Caki2 (cell line): ENCODE measurements around the gene TTLL11. TPM values are rescaled to one million over a fixed set of nuclear protein-coding genes. Genes with fewer than 3 reads are reported as not detected.

Experiments
- DNase-seq: peaks from one replicate; pipeline ENCODE4 v3.0.0-alpha.2; 2015; ENCODE audit warnings: low read depth
- in situ Hi-C: cut with HindIII; loops from 2 replicates; pipeline ENCODE4 v1.10.0; 2016; ENCODE audit warnings: low sequenced_read_pairs, low pct_unique_long_range_greater_than_20kb, mixed read lengths
- total RNA-seq: library from RNA; depleted of rRNA; stranded (reverse); fragments of >200 nt; shearing (Covaris generic); gene quantifications from 2 replicates; pipeline ENCODE4 v1.2.3, GENCODE V29; 2014; ENCODE audit warnings: low replicate concordance

Gene TTLL11
- total RNA-seq, 1 experiment from 2014 or later: 1.7 TPM

GRCh38 chr9:121849554-121849953 is 243.6 kb downstream of the TTLL11 start:
- in situ Hi-C loops: no loop called here
- no peak for DNase-seq

GRCh38 chr9:121844562-121844961 is 248.5 kb downstream of the TTLL11 start:
- DNase-seq: no peak
- in situ Hi-C loops: no loop called here

GRCh38 chr9:121844098-121844497 is 249.0 kb downstream of the TTLL11 start:
- in situ Hi-C loops: no loop called here
- DNase-seq: no peak

- DNase-seq: no peak
- in situ Hi-C loops: no loop called here
These were observed 250.5 kb downstream of the TTLL11 start for GRCh38 chr9:121842612-121842978.

- no peak for DNase-seq
- in situ Hi-C loops: no loop called here
These were observed 251.1 kb downstream of the TTLL11 start for GRCh38 chr9:121841771-121842611.

GRCh38 chr9:121840838-121841760 is 252.0 kb downstream of the TTLL11 start:
- DNase-seq: no peak
- in situ Hi-C loops: no loop called here

- in situ Hi-C loops: no loop called here
- no peak for DNase-seq
These were observed 253.2 kb downstream of the TTLL11 start for GRCh38 chr9:121839726-121840500.

- in situ Hi-C loops: no loop called here
- DNase-seq: no peak
These were observed 254.1 kb downstream of the TTLL11 start for GRCh38 chr9:121838746-121839669.

GRCh38 chr9:121837113-121837961 is 255.8 kb downstream of the TTLL11 start:
- in situ Hi-C loops: no loop called here

GRCh38 chr9:121836366-121836885 is 256.7 kb downstream of the TTLL11 start:
- no peak for DNase-seq
- in situ Hi-C loops: no loop called here

More at GRCh38 chr9:121837113-121837961, 255.8 kb downstream of the TTLL11 start:
- DNase-seq: no peak

- in situ Hi-C loops: no loop called here
These were observed 257.3 kb downstream of the TTLL11 start for GRCh38 chr9:121835587-121836365.

GRCh38 chr9:121833061-121833460 is 260.0 kb downstream of the TTLL11 start:
- in situ Hi-C loops: no loop called here
- no peak for DNase-seq

More at GRCh38 chr9:121835587-121836365, 257.3 kb downstream of the TTLL11 start:
- DNase-seq: no peak

- in situ Hi-C loops: no loop called here
- DNase-seq: no peak
These were observed 261.2 kb downstream of the TTLL11 start for GRCh38 chr9:121831869-121832268.

- no peak for DNase-seq
- in situ Hi-C loops: no loop called here
These were observed 262.5 kb downstream of the TTLL11 start for GRCh38 chr9:121830441-121831140.

GRCh38 chr9:121827251-121827967 is 265.7 kb downstream of the TTLL11 start:
- in situ Hi-C loops: no loop called here
- no peak for DNase-seq
